VCaP (cell line): ENCODE results near the gene SCAMP4.

Source experiments
- H3K27ac ChIP-seq: fragments of 450-650 bp; 2 replicates; pipeline ENCODE4 v1.5.1; 2017
- TF ChIP-seq, protein P1 (sequence below): fragments of 450-650 bp; conservative IDR thresholded peaks from 2 replicates; pipeline ENCODE4 v1.5.1; 2017; ENCODE audit warnings: mild to moderate bottlenecking, moderate library complexity

SCAMP4 gene

DNA sequence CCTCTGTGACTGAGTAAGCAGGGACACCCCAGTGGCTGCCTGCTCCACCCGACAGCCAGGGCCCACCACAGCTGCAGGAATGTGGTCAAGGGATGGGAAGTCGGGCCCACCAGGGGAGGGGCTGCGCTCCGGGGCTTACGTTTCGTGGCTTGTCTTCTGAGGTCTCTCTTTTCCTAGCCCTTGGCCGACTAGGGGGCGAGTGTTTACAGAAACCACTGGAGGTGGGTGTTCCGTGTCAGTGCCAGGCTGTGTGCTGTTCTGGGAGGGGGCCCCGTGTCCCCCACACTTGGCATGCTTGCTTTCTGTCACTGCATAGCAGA is 4.5 kb downstream of the SCAMP4 start:
- TF ChIP-seq, protein P1, sequence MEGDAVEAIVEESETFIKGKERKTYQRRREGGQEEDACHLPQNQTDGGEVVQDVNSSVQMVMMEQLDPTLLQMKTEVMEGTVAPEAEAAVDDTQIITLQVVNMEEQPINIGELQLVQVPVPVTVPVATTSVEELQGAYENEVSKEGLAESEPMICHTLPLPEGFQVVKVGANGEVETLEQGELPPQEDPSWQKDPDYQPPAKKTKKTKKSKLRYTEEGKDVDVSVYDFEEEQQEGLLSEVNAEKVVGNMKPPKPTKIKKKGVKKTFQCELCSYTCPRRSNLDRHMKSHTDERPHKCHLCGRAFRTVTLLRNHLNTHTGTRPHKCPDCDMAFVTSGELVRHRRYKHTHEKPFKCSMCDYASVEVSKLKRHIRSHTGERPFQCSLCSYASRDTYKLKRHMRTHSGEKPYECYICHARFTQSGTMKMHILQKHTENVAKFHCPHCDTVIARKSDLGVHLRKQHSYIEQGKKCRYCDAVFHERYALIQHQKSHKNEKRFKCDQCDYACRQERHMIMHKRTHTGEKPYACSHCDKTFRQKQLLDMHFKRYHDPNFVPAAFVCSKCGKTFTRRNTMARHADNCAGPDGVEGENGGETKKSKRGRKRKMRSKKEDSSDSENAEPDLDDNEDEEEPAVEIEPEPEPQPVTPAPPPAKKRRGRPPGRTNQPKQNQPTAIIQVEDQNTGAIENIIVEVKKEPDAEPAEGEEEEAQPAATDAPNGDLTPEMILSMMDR, result no peak
- H3K27ac ChIP-seq, result peak overlapping the region; percentile 82; the same call in 1 of the 2 replicates

DNA sequence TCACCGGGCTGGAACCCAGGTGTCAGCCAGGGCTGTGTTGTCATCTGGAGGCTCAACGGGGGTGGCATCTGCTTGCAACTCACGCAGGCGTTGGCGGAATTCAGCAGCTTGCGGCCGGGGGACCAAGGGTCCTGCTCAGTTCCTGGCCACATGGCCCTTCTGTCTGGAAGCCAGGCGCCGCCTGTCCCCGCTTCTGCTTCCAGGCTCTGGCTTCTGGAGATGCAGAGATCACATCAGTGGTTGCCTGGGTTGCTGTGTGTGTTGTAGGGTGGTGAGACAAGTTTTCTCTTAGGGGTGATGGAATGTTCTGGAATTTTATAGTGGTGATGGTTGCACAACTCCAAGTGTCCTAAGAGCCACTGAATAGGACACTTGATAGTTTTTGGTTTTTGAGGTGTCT is 5.0 kb downstream of the SCAMP4 start:
- peak overlapping the region; percentile 82; the same call in 1 of the 2 replicates for H3K27ac ChIP-seq
- TF ChIP-seq, protein P1, result no peak

GRCh38 chr19:1911098-1911497 is 5.9 kb downstream of the SCAMP4 start:
- TF ChIP-seq, protein P1, result no peak
- no peak overlapping the region for H3K27ac ChIP-seq

DNA sequence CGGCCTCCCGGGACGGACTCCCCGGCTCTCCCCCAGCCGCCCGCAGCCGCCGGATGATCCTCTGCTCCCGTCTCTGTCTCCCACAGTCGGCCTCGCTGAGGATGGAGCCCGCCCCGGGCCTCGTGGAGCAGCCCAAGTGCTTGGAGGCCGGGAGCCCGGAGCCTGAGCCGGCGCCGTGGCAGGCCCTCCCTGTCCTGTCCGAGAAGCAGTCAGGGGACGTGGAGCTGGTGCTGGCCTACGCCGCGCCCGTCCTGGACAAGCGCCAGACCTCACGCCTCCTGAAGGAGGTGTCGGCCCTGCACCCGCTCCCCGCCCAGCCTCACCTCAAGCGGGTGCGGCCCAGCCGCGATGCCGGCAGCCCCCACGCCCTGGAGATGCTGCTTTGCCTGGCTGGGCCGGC is 6.8 kb downstream of the SCAMP4 start:
- TF ChIP-seq, protein P1, result no peak
- H3K27ac ChIP-seq, result no peak overlapping the region

GRCh38 chr19:1912760-1913505 is 7.7 kb downstream of the SCAMP4 start:
- TF ChIP-seq, protein P1, result no peak
- no peak overlapping the region for H3K27ac ChIP-seq

- no peak overlapping the region for H3K27ac ChIP-seq
- TF ChIP-seq, protein P1, result no peak
Observed at GRCh38 chr19:1913781-1914577, 8.8 kb downstream of the SCAMP4 start.

GRCh38 chr19:1914826-1915341 is 9.7 kb downstream of the SCAMP4 start:
- H3K27ac ChIP-seq, result no peak overlapping the region
- TF ChIP-seq, protein P1, result no peak
